Measurements from ENCODE around the gene GPR42.
"Not testable (repeated sequence)": the region's sequence is repeated elsewhere in the genome, so short reads cannot be mapped to it uniquely, and the experiment has no call there.

GPR42 gene

DNA sequence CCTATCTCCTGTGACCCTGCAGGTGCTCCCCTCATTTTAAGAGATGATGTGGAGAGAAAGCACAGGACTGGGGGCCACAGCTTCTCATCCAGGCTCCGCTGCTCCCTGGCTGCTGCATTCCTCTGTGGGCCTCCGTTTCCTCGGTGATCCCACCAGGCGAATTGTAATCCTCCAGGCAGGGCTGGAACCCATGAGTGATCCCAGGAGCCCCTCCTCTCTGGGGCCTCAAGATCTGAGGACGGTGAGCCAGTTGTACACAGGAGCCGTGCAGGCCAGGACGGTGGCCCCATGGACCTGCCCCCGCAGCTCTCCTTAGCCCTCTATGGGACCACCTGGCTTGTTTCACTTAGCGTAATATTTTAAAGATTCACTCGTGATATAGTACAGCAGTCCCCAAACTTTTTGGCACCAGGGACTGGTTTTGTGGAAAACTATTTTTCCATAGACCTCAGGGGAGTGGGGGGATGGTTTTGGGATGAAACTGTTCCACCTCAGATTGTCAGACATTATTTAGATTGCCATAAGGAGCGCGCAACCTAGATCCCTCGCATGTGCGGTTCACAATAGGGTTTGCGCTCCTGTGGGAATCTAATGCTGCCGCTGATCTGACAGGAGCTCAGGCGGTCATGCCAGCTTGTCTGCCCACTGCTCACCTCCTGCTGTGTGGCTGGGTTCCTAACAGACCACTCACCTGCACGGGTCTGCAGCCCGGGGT lies 7.0 kb upstream of the GPR42 start:
- DNase-seq, result no peak

DNA sequence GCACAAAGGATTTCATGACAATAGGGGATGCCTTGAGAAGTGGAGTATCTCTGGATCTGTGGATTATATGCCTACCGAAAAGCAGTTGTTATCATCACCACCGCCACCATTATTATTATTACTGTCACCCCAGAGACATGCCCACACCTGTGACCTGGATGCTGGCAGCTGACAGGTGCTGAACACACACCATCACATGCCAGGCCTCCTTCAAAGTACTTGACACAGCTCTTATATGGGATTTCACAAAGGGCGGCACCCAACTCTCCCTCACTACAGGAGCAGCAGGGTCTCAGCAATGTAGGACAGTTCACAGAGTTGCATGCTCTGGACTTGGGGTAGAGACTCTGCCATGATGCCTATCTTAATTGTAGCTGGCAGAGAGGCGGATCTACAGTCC lies 5.6 kb upstream of the GPR42 start:
- DNase-seq, result no peak

DNA sequence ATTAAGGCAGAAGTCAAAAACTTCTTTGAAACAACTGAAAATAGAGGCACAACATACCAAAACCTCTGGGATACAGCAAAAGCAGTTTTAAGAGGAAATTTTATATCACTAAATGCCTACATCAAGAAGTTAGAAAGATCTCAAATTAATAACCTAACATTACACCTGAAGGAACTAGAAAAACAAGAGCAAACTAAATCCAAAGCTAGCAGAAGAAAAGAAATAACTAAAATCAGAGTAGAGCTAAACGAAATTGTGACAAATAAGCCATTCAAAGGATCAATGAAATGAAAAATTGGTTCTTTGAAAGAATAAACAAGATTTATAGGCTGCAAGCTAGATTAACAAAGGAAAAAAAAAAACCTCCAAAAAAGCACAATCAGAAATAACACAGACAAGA lies 2.5 kb upstream of the GPR42 start:
- no peak for DNase-seq

DNA sequence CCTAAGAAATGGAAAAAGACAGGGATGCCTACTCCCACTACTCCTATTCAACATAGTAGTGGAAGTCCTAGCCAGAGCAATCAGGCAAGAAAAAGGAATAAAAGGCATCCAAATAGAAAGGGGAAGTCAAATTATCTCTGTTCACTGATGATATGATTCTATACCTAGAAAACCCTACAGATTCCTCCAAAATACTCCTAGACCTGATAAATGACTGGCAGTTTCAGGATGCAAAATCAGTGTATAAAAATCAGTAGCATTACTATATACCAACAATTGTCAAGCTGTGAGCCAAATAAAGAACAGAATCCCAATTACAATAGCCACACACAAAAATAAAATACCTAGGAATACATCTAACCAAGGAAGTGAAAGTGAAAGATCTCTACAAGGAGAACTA lies 1.3 kb upstream of the GPR42 start:
- no peak for DNase-seq

DNA sequence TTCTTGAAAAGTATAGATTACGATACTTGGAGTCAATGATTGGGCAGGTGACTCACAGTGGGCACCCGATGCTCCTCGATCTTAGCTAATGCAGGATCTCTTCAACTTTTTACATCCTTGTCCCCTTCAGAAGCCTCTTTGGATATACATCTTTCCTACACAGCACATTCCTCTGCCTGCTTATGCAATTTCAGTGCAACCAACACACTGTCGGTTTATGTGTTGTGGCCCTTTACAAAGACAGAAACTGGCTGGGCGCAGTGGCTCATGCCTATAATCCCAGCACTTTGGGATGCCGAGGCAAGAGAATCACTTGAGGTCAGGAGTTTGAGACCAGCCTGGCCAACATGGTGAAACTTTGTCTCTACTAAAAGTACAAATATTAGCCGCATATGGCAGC lies 2.6 kb downstream of the GPR42 start:
- no peak for DNase-seq

DNA sequence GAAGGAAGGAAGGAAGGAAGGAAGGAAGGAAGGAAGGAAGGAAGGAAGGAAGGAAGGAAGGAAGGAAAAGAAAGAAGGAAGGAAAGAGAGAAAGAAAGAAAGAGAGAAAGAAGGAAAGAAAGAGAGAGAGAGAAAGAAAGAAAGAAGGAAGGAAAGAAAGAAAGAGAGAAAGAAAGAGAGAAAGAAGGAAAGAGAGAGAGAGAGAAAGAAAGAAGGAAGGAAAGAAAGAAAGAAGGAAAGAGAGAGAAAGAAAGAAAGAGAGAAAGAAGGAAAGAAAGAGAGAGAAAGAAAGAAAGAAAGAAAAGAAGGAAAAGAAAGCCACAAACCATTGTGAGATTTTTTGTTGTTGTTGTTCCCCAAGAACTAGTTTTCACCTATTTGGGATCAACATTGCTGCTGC lies 3.2 kb downstream of the GPR42 start:
- not testable (repeated sequence) for DNase-seq

DNA sequence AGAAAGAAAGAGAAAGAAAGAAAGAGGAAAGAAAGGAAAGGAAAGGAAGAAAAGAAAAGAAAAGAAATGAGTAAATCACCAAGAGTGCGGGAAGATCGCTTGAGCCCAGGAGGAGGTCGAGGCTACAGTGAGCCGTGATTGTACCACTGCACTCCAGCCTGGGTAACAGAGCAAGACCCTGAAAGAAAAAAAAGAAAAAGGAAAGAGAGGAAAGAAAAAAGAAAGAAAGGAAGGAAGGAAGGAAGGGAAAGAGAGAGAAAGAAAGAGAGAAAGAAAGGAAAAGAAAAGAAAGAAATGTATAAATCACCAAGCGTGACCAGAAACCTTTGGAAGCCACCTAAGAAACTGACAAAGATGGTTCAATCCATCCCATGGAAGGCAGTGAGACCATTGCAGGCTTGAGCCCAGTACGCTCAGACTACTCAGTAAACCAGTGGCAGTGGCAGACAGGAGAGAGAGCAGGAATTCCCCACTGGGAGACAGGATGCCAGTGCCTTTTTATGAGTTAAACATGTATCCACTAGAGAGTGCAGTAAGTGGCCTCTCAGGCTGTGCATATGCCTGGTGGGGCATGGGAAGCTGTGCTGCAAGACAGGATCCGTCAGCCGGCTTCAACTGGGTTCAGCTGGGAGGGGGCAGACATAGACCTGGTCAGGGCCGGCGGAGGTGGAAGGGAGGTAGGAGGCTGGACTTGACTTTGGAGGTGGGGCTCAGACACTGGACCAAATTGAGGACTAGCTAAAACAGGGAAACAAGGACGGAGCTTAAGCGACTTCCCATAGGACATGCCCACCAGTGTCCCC lies 4.8 kb downstream of the GPR42 start:
- no peak for DNase-seq

DNA sequence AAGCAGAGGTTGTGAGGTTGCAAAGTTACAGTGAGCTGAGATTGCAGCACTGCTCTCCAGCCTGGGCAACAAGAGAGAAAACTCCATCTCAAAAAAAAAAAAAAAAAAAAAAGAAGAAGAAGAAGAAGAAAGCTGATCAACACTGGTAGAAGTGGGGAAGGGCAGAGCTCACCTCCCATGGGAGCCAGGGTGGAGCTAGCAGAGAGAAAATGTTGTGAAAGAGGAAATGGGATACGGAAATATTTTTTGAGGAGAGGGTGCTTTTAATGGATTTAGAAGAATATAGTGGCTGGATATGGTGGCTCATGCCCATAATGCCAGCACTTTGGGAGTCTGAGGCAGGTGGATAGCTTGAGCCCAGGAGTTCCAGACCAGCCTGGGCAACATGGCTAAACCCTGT lies 6.8 kb downstream of the GPR42 start:
- DNase-seq, result no peak

DNA sequence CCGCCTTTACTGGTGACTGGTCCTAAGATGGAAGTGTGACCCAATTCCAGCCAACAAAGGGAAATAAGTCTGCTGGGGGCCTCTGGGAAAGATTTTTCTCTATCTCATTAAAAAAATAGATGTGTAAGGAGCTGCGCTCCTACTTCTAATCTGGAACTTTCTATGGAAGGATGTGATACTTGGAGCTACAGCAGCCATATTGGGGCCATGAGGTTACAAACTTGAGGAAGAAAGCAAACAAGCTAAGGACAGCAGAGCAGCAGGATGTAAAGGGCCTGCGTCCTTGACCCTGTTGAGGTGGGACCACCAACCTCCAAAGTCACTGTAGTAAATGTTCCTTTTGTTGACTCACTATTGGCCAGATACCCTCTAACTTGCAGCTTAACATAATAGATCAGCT lies 7.5 kb downstream of the GPR42 start:
- DNase-seq, result no peak

DNA sequence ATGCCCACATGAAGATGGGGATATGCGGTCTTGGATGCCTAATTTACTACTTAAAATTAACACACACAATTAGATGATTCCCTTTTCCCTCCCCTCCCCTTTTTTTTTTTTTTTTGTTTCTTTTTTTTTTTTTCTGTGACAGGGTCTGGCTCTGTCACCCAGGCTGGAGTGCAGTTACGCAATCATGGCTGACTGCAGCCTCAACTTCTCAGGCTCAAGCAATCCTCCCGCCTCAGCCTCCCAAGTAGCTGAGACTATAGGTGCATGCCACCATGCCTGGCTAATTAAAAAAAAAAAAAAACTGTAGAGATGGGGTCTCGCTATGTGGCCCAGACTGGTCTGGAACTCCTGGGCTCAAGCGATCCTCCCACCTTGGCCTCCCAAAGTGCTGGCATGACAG lies 8.7 kb downstream of the GPR42 start:
- DNase-seq, result not testable (repeated sequence)

DNA sequence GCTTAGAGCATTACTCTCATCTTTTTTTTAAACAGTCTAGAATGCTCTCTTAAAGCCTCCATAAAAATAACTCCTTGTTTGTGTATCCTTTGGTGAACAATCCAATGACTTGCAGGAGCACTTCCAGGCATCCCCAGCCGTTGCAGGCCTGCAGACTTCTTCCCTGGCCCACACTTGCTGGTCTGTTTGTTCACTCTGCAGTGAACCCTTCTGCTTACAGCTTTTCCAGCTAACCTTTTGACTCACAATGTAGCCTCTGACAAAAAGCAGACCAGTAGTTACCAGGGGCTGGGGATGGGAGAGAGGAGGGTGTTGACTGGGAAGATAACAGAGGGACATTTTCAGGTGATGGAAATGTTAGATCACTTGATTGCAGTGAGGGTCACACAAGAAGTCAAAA lies 9.1 kb downstream of the GPR42 start:
- no peak for DNase-seq

DNA sequence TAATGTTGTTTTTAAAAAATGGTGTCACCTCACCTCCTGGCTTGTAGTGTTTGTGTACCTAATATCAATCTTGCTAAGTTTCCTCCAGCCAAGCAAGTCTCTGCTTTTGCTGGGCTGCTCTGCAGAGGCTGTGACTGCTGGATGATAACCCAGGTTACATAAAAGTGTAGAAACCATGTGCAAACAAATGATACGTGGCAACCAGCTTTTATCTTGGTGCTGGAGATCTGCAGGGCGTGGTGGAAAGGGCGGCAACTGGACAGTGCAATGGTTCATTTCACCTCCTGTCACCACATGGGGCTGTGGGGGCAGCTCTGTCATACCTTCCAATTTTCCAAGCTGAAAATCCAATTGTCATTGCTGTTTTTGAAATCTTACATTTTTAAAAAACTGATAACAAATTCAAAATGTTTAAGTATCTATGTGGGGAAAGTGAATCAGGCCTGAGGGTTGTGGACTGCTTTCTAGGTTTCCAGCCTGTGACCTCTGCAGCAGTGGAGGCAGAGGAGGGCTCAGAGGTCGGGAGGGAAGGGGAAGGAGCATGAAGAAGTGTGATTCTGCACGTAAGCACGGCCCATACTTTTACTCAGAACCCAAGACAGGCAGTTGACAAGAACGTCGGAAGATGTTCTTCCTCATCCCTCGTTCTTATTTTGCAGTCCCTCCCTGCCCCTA lies 9.7 kb downstream of the GPR42 start:
- DNase-seq, result no peak

DNA sequence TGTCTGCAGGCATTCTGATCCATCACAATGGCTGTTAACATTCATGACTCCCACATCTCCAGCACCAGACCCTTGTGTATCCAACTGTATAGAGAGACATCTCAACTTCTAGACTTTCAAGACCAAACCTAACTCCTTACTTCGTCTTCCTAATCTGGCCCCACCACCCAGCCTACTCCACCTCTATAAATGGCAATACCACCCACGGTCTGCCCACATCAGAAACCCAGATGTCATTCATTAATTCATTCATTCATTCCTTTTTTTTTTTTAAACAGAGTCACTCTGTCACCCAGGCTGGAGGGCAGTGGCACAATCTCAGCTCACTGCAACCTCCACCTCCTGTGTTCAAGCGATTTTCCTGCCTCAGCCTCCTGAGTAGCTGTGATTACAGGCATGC lies 10.4 kb downstream of the GPR42 start:
- no peak for DNase-seq

DNA sequence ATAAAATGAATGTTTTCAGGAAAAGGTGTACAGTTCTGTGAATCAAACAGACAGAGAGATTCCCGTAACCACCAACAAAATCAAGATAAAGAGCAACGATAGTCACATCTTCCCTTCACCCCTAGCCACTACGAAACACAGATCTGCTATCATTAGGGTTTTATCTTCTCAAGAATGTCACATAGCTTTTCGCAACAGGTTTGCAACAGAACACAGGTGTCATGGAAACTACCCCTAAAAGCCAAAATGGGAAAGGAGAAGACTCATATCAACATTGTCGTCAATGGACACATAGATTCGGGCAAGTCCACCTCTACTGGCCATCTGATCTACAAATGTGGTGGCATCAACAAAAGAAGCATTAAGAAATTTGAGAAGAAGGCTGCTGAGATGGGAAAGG lies 11.1 kb downstream of the GPR42 start:
- DNase-seq, result no peak

DNA sequence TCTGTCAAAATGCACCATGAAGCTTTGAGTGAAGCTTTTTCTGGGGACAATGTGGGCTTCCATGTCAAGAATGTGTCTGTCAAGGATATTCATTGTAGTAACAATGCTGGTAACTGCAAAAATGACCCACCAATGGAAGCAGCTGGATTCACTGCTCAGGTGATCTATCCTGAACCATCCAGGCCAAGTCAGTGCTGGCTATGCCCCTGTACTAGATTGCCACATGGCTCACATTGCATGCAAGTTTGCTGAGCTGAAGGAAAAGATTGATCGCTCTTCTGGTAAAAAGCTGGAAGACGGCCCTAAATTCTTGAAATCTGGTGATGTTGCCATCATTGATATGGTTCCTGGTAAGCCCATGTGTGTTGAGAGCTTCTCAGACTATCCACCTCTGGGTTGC lies 12.7 kb downstream of the GPR42 start:
- DNase-seq, result no peak

DNA sequence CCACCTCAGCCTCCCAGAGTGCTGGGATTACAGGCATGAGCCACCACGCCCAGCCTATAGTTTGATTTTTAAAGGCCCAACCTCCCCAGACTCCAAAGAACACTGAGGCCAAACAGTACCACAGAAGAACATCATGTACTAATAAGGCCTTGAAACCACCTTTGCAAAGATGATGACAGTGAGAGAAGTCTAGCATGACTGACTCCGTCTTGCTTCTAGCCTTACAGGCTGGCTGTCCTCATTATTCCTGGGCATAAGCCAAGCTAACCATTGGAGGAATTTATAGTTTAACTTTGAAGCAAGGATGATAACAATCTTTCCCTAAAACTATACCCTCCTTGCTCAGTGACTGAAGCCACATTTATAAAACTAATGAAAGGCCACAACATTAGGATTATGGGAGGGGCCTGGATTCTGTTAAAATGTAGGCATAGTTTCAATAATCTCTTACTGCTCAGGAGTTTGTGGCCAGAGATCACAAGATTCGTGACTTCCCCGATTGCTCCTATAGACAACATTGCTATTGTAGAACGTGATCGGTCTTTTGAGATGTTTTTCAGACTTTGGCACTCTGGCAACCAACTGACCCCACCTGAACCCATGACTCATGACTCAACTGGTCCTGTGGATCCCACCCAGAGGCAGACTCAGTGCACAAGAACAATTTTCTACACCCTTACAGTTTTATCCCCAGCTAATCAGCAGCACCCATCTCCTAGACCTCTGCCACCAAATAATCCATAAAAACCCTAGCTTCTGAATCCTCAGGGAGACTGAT lies 17.6 kb downstream of the GPR42 start:
- DNase-seq, result no peak

DNA sequence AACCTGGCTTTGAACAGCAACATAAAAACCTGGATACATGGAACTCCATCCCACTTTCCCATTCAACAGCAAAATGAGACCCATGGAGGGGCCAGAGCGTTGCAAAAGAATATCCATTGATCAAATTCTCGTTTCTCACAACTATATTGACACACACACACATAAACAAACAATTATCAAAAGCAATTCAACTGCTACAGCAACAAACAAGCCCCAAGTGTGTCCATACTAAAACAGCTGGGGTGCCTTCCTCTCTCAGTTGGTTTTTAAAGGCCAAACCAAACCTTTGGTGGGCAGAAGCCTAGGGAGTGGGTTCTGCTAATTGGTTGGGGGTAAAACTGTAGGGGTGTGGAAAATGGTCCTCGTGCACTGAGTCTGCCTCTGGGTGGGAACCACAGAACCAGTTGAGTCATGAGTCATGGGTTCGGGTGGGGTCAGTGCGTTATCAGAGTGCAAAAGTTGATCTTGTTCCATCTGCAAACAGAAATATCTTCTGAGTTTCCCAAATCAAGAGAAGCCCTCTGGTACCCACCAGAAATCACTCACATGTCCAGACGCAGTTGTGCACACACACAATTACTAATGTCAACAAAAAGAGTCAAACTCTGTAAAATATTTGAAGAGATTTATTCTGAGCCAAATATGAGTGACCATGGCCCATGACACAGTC lies 18.5 kb downstream of the GPR42 start:
- no peak for DNase-seq

DNA sequence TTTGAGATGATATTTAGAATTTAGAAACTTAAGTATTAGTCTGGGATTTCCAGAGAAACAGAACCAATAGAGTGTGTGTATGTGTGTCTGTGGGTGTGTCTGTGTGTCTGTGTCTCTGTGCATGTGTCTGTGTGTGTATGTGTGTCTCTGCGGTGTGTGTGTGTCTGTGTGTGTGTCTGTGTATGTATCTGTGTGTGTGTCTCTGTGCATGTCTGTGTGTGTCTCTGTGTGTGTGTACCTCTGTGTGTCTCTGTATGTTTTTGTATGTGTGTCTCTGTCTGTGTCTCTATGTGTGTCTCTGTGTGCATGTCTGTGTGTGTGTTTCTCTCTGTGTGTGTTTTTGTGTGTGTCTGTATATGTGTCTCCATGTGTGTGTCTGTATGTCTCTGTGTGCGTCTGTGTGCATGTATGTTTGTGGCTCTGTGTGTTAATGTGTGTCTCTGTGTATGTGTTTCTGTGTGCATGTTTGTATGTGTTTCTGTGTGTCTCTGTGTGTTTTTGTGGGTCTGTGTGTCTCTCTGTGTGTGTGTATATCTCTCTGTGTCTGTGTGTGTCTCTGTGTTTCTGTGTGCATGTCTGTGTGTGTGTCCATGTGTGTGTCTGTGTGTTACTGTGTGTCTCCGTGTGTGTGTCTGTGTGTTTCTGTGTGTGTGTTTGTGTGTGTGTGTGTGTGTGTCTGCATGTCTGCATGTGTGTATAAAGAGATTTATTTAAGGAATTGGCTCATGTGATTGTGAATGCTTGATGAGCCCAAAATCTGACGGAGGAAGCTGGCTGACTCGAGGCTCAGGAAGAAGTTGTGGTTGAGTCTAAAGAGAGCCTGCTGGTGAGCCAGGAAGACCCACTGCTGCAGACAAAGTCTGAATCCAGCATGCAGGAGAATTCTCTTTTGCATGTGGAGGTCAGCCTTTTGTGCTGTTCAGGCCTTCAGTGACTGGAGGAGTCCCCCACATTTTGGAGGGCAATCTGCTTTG lies 22.2 kb downstream of the GPR42 start:
- DNase-seq, result no peak

DNA sequence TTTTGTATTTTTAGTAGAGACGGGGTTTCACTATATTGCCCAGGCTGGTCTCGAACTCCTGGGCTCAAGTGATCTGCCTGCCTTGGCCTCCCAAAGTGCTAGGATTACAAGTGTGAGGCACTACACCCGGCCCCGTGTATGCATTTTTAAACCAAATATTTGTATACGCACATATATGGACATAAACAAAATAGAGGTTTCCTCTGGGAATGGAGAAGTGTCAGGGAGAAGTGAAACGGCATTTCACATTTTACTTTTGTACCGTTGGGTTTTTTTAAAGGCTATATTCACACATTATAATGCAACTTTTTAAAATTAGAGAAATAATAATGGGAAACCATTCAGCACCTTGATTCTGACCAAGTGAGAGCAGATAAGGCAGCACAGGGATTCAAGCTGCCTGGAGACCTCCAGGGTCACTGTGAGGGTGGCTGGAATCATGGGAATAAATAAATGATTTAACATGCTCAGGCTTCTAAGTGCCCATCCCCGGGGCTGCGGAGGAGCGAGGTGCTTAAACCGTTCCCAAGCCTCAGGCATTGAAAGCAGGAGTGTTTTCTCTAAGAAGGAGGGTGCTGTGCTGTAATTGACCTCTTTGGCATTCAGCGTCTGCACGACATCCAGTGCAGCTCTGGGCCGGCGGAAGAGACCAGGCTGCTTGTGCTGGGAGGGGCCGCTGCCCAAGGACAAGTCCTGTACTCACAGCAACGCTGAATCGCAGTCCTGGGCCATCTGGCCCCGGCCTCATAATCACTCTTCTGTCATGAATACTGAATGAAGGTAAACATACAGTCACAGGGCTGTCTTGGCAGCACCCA lies 24.7 kb downstream of the GPR42 start:
- DNase-seq, result no peak

DNA sequence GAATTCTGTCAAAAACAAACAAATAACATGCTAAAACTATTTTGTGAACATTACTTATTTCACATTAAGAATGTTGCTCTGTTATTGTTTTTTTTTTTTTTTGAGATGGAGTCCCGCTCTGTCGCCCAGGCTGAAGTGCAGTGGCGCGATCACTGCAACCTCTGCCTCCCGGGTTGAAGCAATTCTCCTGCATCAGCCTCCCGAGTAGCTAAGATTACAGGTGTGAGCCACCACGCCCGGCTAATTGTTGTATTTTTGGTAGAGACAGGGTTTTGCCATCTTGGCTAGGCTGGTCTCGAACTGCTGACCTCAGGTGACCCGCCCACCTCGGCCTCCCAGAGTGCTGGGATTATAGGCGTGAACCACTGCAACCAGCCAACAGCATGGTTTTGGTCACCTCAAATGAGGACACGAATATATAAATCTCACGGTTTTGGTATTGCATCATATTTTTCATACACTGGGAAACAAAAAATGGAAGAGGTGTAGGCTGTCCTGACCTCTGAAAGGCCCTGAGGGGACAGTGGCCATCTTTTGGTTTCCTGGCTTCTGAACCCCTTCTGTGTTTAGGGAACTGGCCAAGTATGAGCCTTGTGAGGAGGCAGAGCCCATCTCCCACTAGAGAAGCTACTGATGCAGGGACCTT lies 25.5 kb downstream of the GPR42 start:
- no peak for DNase-seq

Data from fibroblast of upper back skin (primary cell).